ENCODE measurements around the gene PI4KB. TPM values are rescaled to one million over a fixed set of nuclear protein-coding genes. Genes with fewer than 3 reads are reported as not detected.

The PI4KB gene
- total and polyA plus RNA-seq, 2 of the 13 experiments (the other 11 are each of a cell fraction or from before 2014, with no cell fraction given), result 19.5 to 29.3 TPM

- TF ChIP-seq ZNF281 (CRISPR knock-in tag; IDR thresholded peaks at IDR 0.05; ENCODE audit: borderline replicate concordance) (no peak), SAP130 (CRISPR knock-in tag; IDR thresholded peaks at IDR 0.05; ENCODE audit: low read depth) (peak; percentile 47), ZNF484 (CRISPR knock-in tag; IDR thresholded peaks at IDR 0.05; ENCODE audit: borderline replicate concordance, low read depth) (no peak), MEIS2 (CRISPR knock-in tag; IDR thresholded peaks at IDR 0.05) (no peak), U2AF1 (optimal IDR thresholded peaks at IDR 0.05; ENCODE audit: low read depth, low read length) (no peak), ZNF687 (CRISPR knock-in tag; IDR thresholded peaks at IDR 0.05) (peak; percentile 46), ZNF335 (CRISPR knock-in tag; IDR thresholded peaks at IDR 0.05) (peak; percentile 99), PHF8 (CRISPR knock-in tag; IDR thresholded peaks at IDR 0.05) (peak; percentile 41), SP2 (CRISPR knock-in tag; IDR thresholded peaks at IDR 0.05) (no peak), ZMYM4 (CRISPR knock-in tag; IDR thresholded peaks at IDR 0.05) (0 out of 2 replicates have a peak, but pooled peaks have one; percentile 10), ZFAT (CRISPR knock-in tag; conservative IDR thresholded peaks at IDR 0.05) (no peak), CBX2 (IDR thresholded peaks at IDR 0.05; ENCODE audit: low read depth, low read length) (no peak), CBX2 (CRISPR knock-in tag; IDR thresholded peaks at IDR 0.05; ENCODE audit: low read depth) (no peak), FOXO1 (CRISPR knock-in tag; IDR thresholded peaks at IDR 0.05) (no peak), SP5 (CRISPR knock-in tag; IDR thresholded peaks at IDR 0.05; ENCODE audit: borderline replicate concordance, low read depth) (peak; percentile 59; the same call in 1 of the 2 replicates), CREB3 (CRISPR knock-in tag; IDR thresholded peaks at IDR 0.05) (no peak), KLF6 (CRISPR knock-in tag; IDR thresholded peaks at IDR 0.05) (no peak; the same call in 1 of the 2 replicates), XRCC5 (optimal IDR thresholded peaks at IDR 0.05; ENCODE audit: low read length) (peak; percentile 59), PPARG (CRISPR knock-in tag; conservative IDR thresholded peaks at IDR 0.05) (no peak), ZSCAN12 (CRISPR knock-in tag; IDR thresholded peaks at IDR 0.05) (no peak), NFKBIZ (CRISPR knock-in tag; IDR thresholded peaks at IDR 0.05) (no peak), KDM4B (CRISPR knock-in tag; IDR thresholded peaks at IDR 0.05) (0 out of 2 replicates have a peak, but pooled peaks have one; percentile 6)
- TF ChIP-seq, protein P1, sequence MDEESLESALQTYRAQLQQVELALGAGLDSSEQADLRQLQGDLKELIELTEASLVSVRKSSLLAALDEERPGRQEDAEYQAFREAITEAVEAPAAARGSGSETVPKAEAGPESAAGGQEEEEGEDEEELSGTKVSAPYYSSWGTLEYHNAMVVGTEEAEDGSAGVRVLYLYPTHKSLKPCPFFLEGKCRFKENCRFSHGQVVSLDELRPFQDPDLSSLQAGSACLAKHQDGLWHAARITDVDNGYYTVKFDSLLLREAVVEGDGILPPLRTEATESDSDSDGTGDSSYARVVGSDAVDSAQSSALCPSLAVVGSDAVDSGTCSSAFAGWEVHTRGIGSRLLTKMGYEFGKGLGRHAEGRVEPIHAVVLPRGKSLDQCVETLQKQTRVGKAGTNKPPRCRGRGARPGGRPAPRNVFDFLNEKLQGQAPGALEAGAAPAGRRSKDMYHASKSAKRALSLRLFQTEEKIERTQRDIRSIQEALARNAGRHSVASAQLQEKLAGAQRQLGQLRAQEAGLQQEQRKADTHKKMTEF (CRISPR knock-in tag; IDR thresholded peaks at IDR 0.05), result 0 out of 2 replicates have a peak, but pooled peaks have one; percentile 36
Measured at GRCh38 chr1:151327223-151327902, at the start of gene PI4KB (continued).

Measured in HepG2 (cell line).